H1 (cell line): ENCODE results near the gene HBEGF. TPM values are rescaled to one million over a fixed set of nuclear protein-coding genes. Genes with fewer than 3 reads are reported as not detected.

Source experiments
- CTCF ChIA-PET: fragments of 300-600 bp; sonication (Branson Sonifier 250); formaldehyde crosslinking; loops from one replicate; lab custom pipeline; 2021; ENCODE audit not compliant: partially characterized antibody; lab: Charles Lee
- POLR2A ChIA-PET: fragments of 300-600 bp; sonication (Branson Sonifier 250); formaldehyde crosslinking; loops from one replicate; lab custom pipeline; 2021; ENCODE audit warnings: inconsistent platforms; ENCODE audit not compliant: partially characterized antibody; lab: Charles Lee
- DNase-seq, 2 experiments: peaks; one replicate each; pipeline versions ENCODE4 v3.0.0 to v3.0.0-alpha.2; 2010 to 2022; ENCODE audit warnings: low spot score in 2 of 2, low read depth in 1 of 2, mixed read lengths in 1 of 2
- FAIRE-seq: peaks from 2 replicates; lab custom pipeline; 2011; peaks lifted over from hg19 to GRCh38; lab: Jason Lieb, UNC
- H2AFZ ChIP-seq: 2 replicates; pipeline ENCODE4 v1.8.1; 2012; ENCODE audit warnings: low read length, inconsistent platforms
- H2AK5ac ChIP-seq: 2 replicates; pipeline ENCODE4 v1.6.1; 2013; ENCODE audit warnings: low read depth, low read length
- H2BK120ac ChIP-seq: replicated peaks from 2 replicates; pipeline ENCODE3; 2013; ENCODE audit warnings: low read depth, low read length, inconsistent platforms
- H2BK12ac ChIP-seq: 2 replicates; pipeline ENCODE4 v1.6.1; 2013; ENCODE audit warnings: low read depth, low read length
- H2BK15ac ChIP-seq: 2 replicates; pipeline ENCODE4 v1.6.1; 2013; ENCODE audit warnings: low read length
- H2BK20ac ChIP-seq: 2 replicates; pipeline ENCODE4 v1.6.1; 2013; ENCODE audit warnings: low read length
- H2BK5ac ChIP-seq: 2 replicates; pipeline ENCODE4 v1.6.1; 2013; ENCODE audit warnings: low read depth, low read length
- H3K14ac ChIP-seq: 2 replicates; pipeline ENCODE4 v1.6.1; 2013; ENCODE audit warnings: inconsistent platforms; ENCODE audit not compliant: insufficient read length
- H3K18ac ChIP-seq: 2 replicates; pipeline ENCODE4 v1.6.1; 2013; ENCODE audit warnings: low read length; ENCODE audit errors: extremely low read depth
- H3K23ac ChIP-seq: 2 replicates; pipeline ENCODE4 v1.6.1; 2013; ENCODE audit warnings: inconsistent platforms; ENCODE audit not compliant: insufficient read length
- H3K23me2 ChIP-seq: 2 replicates; pipeline ENCODE4 v1.6.1; 2013; ENCODE audit warnings: low read depth, low read length
- H3K27ac ChIP-seq: 2 replicates; pipeline ENCODE4 v1.6.1; 2011; ENCODE audit warnings: low read depth, low read length, inconsistent platforms
- H3K27me3 ChIP-seq, 4 experiments: replicated peaks in 1 of 4; 1 replicate in 1 of 4; 2 replicates in 3 of 4; pipeline versions ENCODE4 v1.6.1 to v1.8.1; 2011 to 2013; ENCODE audit warnings: low read length in 3 of 4, mild to moderate bottlenecking in 3 of 4, inconsistent platforms in 2 of 4, mixed read lengths in 2 of 4, moderate library complexity in 1 of 4; ENCODE audit not compliant: control insufficient read depth in 3 of 4, insufficient read depth in 3 of 4; ENCODE audit errors: extremely low read depth in 1 of 4
- H3K36me3 ChIP-seq, 4 experiments: 2 replicates each; pipeline versions ENCODE4 v1.6.1 to v1.8.1; 2011 to 2013; ENCODE audit warnings: mild to moderate bottlenecking in 4 of 4, low read length in 3 of 4, moderate library complexity in 2 of 4, control low read depth in 1 of 4, inconsistent platforms in 1 of 4; ENCODE audit not compliant: insufficient read depth in 4 of 4, control insufficient read depth in 2 of 4
- H3K4ac ChIP-seq: replicated peaks from 2 replicates; pipeline ENCODE3; 2013; ENCODE audit warnings: low read length, low read depth, mixed read lengths, inconsistent platforms; ENCODE audit not compliant: insufficient read length
- H3K4me1 ChIP-seq, 4 experiments: replicated peaks in 1 of 4; 1 replicate in 1 of 4; 2 replicates in 3 of 4; pipeline versions ENCODE4 v1.6.1 to v1.8.1; 2011 to 2013; ENCODE audit warnings: low read length in 3 of 4, inconsistent platforms in 2 of 4, mixed read lengths in 1 of 4; ENCODE audit not compliant: insufficient read depth in 4 of 4, control insufficient read depth in 3 of 4
- H3K4me2 ChIP-seq, 2 experiments: 2 replicates each; pipeline versions ENCODE4 v1.6.1 to v1.8.1; 2011 to 2013; ENCODE audit warnings: low read depth in 2 of 2, low read length in 2 of 2, control low read depth in 1 of 2, inconsistent platforms in 1 of 2, mild to moderate bottlenecking in 1 of 2; ENCODE audit not compliant: insufficient read depth in 1 of 2
- H3K4me3 ChIP-seq, 4 experiments: fragments of 200-600, 300-600 bp in 1 of 4; sonication (generic), shearing (Covaris generic), sonication (Bioruptor Twin) in 1 of 4; 2 replicates each; pipeline versions ENCODE4 v1.5.1 to v1.8.1; 2011 to 2016; ENCODE audit warnings: low read length in 4 of 4, low read depth in 3 of 4, control low read depth in 2 of 4, inconsistent platforms in 2 of 4, mild to moderate bottlenecking in 2 of 4, mixed read lengths in 1 of 4, moderate library complexity in 1 of 4; ENCODE audit not compliant: insufficient read depth in 2 of 4; ENCODE audit errors: extremely low read depth in 1 of 4
- H3K56ac ChIP-seq: replicated peaks from 2 replicates; pipeline ENCODE3; 2013; ENCODE audit warnings: low read depth, mild to moderate bottlenecking, mixed read lengths, low read length, inconsistent platforms; ENCODE audit not compliant: insufficient read length
- H3K79me1 ChIP-seq: 2 replicates; pipeline ENCODE4 v1.6.1; 2013; ENCODE audit warnings: low read depth, low read length, control low read depth
- H3K79me2 ChIP-seq, 2 experiments: 2 replicates each; pipeline versions ENCODE4 v1.6.1 to v1.8.1; 2012 to 2013; ENCODE audit warnings: low read length in 2 of 2, mild to moderate bottlenecking in 2 of 2, inconsistent platforms in 1 of 2; ENCODE audit not compliant: insufficient read depth in 2 of 2, control insufficient read depth in 1 of 2
- H3K9ac ChIP-seq, 4 experiments: replicated peaks in 1 of 4; 1 replicate in 1 of 4; 2 replicates in 3 of 4; pipeline versions ENCODE4 v1.6.1 to v1.8.1; 2011 to 2013; ENCODE audit warnings: low read depth in 3 of 4, low read length in 3 of 4, control low read depth in 2 of 4, mild to moderate bottlenecking in 2 of 4, moderate library complexity in 2 of 4, inconsistent platforms in 1 of 4; ENCODE audit errors: extremely low read depth in 1 of 4
- H3K9me3 ChIP-seq, 2 experiments: 2 replicates each; pipeline versions ENCODE4 v1.6.1 to v1.8.1; 2012 to 2013; ENCODE audit warnings: mild to moderate bottlenecking in 2 of 2, moderate library complexity in 2 of 2, control low read depth in 1 of 2, inconsistent platforms in 1 of 2, low read depth in 1 of 2, low read length in 1 of 2, mixed read lengths in 1 of 2; ENCODE audit not compliant: insufficient read depth in 2 of 2
- H4K20me1 ChIP-seq, 2 experiments: replicated peaks in 1 of 2; 2 replicates each; pipeline versions ENCODE3 to v1.8.1; 2011 to 2013; ENCODE audit warnings: inconsistent platforms in 2 of 2, low read length in 2 of 2, mild to moderate bottlenecking in 1 of 2; ENCODE audit not compliant: insufficient read depth in 2 of 2, control insufficient read depth in 1 of 2
- H4K5ac ChIP-seq: 2 replicates; pipeline ENCODE4 v1.6.1; 2013; ENCODE audit warnings: low read length, low read depth, mixed read lengths, inconsistent platforms; ENCODE audit not compliant: insufficient read length
- H4K8ac ChIP-seq: 2 replicates; pipeline ENCODE4 v1.8.0; 2013; ENCODE audit warnings: mild to moderate bottlenecking, moderate library complexity, low read length, inconsistent platforms; ENCODE audit not compliant: insufficient read depth; ENCODE audit errors: extremely low read depth
- H4K91ac ChIP-seq: replicated peaks from 2 replicates; pipeline ENCODE3; 2013; ENCODE audit warnings: low read length, mixed read lengths, inconsistent platforms; ENCODE audit not compliant: insufficient read length
- BCL11A ChIP-seq, 2 experiments: IDR thresholded peaks; one replicate each; pipeline ENCODE4 v1.6.1; 2011; ENCODE audit warnings: low read depth in 2 of 2, low read length in 2 of 2, mild to moderate bottlenecking in 2 of 2
- CHD1 ChIP-seq: IDR thresholded peaks from 2 replicates; pipeline ENCODE4 v1.6.1; 2012; ENCODE audit warnings: low read depth, low read length, improper control_type of control experiment
- HDAC6 ChIP-seq: IDR thresholded peaks from one replicate; pipeline ENCODE4 v1.7.1; 2012; ENCODE audit warnings: low read depth, mild to moderate bottlenecking, inconsistent platforms, low read length, moderate library complexity
- JUND ChIP-seq: IDR thresholded peaks from 2 replicates; pipeline ENCODE4 v1.6.1; 2011; ENCODE audit warnings: mild to moderate bottlenecking, improper control_type of control experiment, low read length
- KDM5A ChIP-seq: fragments of 200-600 bp; IDR thresholded peaks from 2 replicates; pipeline ENCODE4 v1.7.1; 2012; ENCODE audit warnings: mild to moderate bottlenecking, low read length, inconsistent platforms, mixed read lengths
- MAX ChIP-seq: IDR thresholded peaks from 2 replicates; pipeline ENCODE4 v1.6.1; 2012; ENCODE audit warnings: inconsistent platforms
- RXRA ChIP-seq: IDR thresholded peaks from 2 replicates; pipeline ENCODE4 v1.6.1; 2011; ENCODE audit warnings: low read depth, mild to moderate bottlenecking, low read length, moderate library complexity; ENCODE audit not compliant: insufficient read depth
- SIN3A ChIP-seq, 2 experiments: IDR thresholded peaks in 1 of 2; conservative IDR thresholded peaks in 1 of 2; 2 replicates each; pipeline ENCODE4 v1.6.1; 2011 to 2012; ENCODE audit warnings: low read length in 2 of 2, improper control_type of control experiment in 1 of 2, low read depth in 1 of 2, mild to moderate bottlenecking in 1 of 2
- SP2 ChIP-seq: IDR thresholded peaks from 2 replicates; pipeline ENCODE4 v1.6.1; 2012; ENCODE audit warnings: mild to moderate bottlenecking, low read length, inconsistent platforms
- TBP ChIP-seq: IDR thresholded peaks from 2 replicates; pipeline ENCODE4 v1.6.1; 2011; ENCODE audit warnings: low read depth, low read length, improper control_type of control experiment
- YY1 ChIP-seq: IDR thresholded peaks from 2 replicates; pipeline ENCODE4 v1.6.1; 2011; ENCODE audit warnings: low read depth, mild to moderate bottlenecking, low read length
- polyA plus RNA-seq, 7 experiments: library from polyadenylated mRNA; depleted of rRNA in 3 of 7; stranded (reverse) in 5 of 7; unstranded in 2 of 7; fragments of >200 nt in 5 of 7; fragments of 200-250 nt in 2 of 7; gene quantifications; 1 replicate in 5 of 7; 2 replicates in 1 of 7; 4 replicates in 1 of 7; pipeline versions ENCODE4 v1.2.1 to v1.2.3, GENCODE V29; 2011 to 2013; ENCODE audit warnings: missing spikeins in 2 of 7, mixed read lengths in 2 of 7
- total RNA-seq: library from RNA; stranded (reverse); fragmentation: NEBNext Ultra II Directional; extraction: Animal tissue kit (Norgen Biotek cat#: 25700); gene quantifications from 2 replicates; pipeline ENCODE4 v1.2.1, GENCODE V29; 2021

HBEGF gene
- total and polyA plus RNA-seq, 2 of the 8 experiments (the other 6 are each of a cell fraction or from before 2014, with no cell fraction given): 2.4 to 2.5 TPM

- Histone ChIP-seq H2AK5ac (no peak overlapping the region), H3K18ac (no peak overlapping the region), H3K4me3 (no peak overlapping the region), H3K56ac (no peak overlapping the region), H3K4ac (no peak overlapping the region), H4K20me1 (no peaks in the 10 kb centered on the region), H2BK20ac (no peak overlapping the region), H3K27ac (no peak overlapping the region), H4K8ac (no peak overlapping the region), H4K5ac (no peak overlapping the region), H3K36me3 (no peaks in the 10 kb centered on the region), H4K91ac (no peak overlapping the region), H3K14ac (no peak overlapping the region), H2BK12ac (no peak overlapping the region), H3K23ac (no peak overlapping the region), H3K27me3 (no peaks in the 10 kb centered on the region), H3K79me1 (no peaks in the 10 kb centered on the region), H2BK120ac (no peak overlapping the region), H3K4me1 (no peaks in the 10 kb centered on the region), H3K79me2 (no peaks in the 10 kb centered on the region), H3K23me2 (no peaks in the 10 kb centered on the region), H3K4me2 (no peak overlapping the region), H2BK15ac (no peak overlapping the region), H2AFZ (no peak overlapping the region), H3K9ac (no peak overlapping the region), H2BK5ac (no peak overlapping the region), H3K9me3 (no peaks in the 10 kb centered on the region)
- TF ChIP-seq BCL11A (IDR thresholded peaks at IDR 0.05; ENCODE audit: low read depth in 2 of 2, low read length in 2 of 2) (no peak), RXRA (no peak), YY1 (no peak), HDAC6 (no peak), CHD1 (no peak), KDM5A (no peak), JUND (no peak), SP2 (no peak), MAX (no peak), SIN3A (conservative IDR thresholded peaks at IDR 0.05 in 1 of 2, IDR thresholded peaks at IDR 0.05 in 1 of 2; ENCODE audit: low read depth in 1 of 2, low read length in 2 of 2) (no peak), TBP (no peak)
- ChIA-PET POLR2A (no interaction called here), CTCF (interaction anchor here (1.8 to 1.9 kb wide), 2 partner anchors 10 to 20 kb away, joined by 4 to 12 read pairs; no protein-coding TSS in a partner anchor)
- no peak for DNase-seq
- no peak for FAIRE-seq
Measured at GRCh38 chr5:140382866-140383265, 36.5 kb upstream of the HBEGF start.
